ENCODE results near the gene ACSL6. TPM values are rescaled to one million over a fixed set of nuclear protein-coding genes. Genes with fewer than 3 reads are reported as not detected.

ACSL6 gene
- total RNA-seq, 2 donors from 2014 or later = 0.71 to 1.6 TPM

DNA sequence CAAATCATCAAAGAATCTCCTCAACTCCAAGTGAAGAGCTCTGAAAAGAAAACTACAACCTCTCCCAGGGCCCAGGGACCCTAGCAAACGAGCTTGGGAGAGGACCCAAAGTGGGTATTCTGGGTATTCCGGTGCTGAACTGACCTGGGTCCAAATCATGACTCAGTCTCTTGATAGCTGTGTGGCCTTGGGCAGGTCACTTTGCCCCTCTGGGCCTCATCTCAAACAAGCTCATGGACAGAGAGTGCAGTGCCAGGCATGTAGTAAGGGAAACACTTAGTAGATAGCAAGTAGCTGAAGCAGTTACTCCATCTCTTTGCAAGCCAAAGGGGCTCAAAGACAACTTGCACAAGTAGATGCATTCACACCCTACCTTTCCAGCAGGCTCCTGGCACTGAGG, 12.4 kb downstream of the ACSL6 start:
- peaks cover 0 to 40% of the 10 kb centered on the region in 2 donors for H3K4me1 ChIP-seq
- no peak overlapping the region for H3K27ac ChIP-seq
- no peaks in the 10 kb centered on the region for H3K36me3 ChIP-seq
- TF ChIP-seq CTCF (IDR thresholded peaks at IDR 0.05) = no peak
- no peak overlapping the region for H3K4me3 ChIP-seq
- no peaks in the 10 kb centered on the region for H3K9me3 ChIP-seq
- no peak for DNase-seq (ENCODE audit: low spot score)
- no peaks in the 10 kb centered on the region for H3K27me3 ChIP-seq

GRCh38 chr5:131998431-131999040, 12.9 kb downstream of the ACSL6 start:
- Histone ChIP-seq H3K27me3 (no peaks in the 10 kb centered on the region), H3K4me1 (peaks cover 0 to 35% of the 10 kb centered on the region in 2 donors), H3K4me3 (no peak overlapping the region), H3K27ac (no peak overlapping the region), H3K9me3 (no peaks in the 10 kb centered on the region), H3K36me3 (no peaks in the 10 kb centered on the region)
- no peak for TF ChIP-seq CTCF (IDR thresholded peaks at IDR 0.05)
- DNase-seq (ENCODE audit: low spot score) = no peak

- Histone ChIP-seq H3K27ac (no peak overlapping the region), H3K27me3 (no peaks in the 10 kb centered on the region), H3K4me3 (no peak overlapping the region), H3K9me3 (no peaks in the 10 kb centered on the region), H3K4me1 (peaks cover 0 to 26% of the 10 kb centered on the region in 2 donors), H3K36me3 (no peaks in the 10 kb centered on the region)
- no peak for TF ChIP-seq CTCF (IDR thresholded peaks at IDR 0.05)
- no peak for DNase-seq (ENCODE audit: low spot score)
These were observed 13.7 kb downstream of the ACSL6 start for GRCh38 chr5:131997727-131998117.

DNA sequence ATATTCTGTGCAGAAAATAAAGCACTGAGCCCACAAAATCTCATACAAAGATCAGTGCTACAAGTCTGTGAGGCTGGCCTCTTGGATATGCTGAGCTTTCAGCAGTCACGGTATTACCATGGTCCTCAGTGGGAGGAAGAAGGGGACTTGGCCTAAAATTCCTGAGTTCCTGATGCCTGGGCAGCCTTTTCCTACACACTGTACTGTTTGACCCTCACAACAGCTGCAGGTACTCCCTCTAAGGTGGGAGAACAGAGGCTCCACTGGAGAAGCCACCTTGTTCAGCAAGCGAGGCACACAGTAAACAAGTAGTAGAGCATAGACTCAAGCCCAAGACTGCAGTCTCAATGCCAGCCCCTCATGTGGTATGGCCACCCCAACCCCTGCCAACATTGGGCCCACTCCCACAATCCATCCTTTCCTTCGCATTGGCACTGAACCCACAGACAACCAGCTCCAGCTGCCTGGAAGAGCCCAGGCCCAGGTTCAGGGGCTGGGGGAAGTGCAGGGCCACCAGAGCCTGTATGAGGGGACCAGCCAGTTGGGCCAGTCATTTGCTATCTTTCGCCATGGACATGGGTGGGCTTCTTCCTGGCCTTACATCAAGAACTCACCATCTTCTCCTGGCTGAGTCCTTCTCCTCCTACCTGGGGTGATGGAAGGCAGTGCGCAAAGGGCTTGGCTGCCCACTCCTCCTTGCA, 14.3 kb downstream of the ACSL6 start:
- Histone ChIP-seq H3K4me1 (peaks cover 0 to 21% of the 10 kb centered on the region in 2 donors), H3K36me3 (no peaks in the 10 kb centered on the region), H3K9me3 (no peaks in the 10 kb centered on the region), H3K27ac (no peak overlapping the region), H3K27me3 (no peaks in the 10 kb centered on the region), H3K4me3 (no peak overlapping the region)
- no peak for TF ChIP-seq CTCF (IDR thresholded peaks at IDR 0.05)
- DNase-seq (ENCODE audit: low spot score) = no peak

DNA sequence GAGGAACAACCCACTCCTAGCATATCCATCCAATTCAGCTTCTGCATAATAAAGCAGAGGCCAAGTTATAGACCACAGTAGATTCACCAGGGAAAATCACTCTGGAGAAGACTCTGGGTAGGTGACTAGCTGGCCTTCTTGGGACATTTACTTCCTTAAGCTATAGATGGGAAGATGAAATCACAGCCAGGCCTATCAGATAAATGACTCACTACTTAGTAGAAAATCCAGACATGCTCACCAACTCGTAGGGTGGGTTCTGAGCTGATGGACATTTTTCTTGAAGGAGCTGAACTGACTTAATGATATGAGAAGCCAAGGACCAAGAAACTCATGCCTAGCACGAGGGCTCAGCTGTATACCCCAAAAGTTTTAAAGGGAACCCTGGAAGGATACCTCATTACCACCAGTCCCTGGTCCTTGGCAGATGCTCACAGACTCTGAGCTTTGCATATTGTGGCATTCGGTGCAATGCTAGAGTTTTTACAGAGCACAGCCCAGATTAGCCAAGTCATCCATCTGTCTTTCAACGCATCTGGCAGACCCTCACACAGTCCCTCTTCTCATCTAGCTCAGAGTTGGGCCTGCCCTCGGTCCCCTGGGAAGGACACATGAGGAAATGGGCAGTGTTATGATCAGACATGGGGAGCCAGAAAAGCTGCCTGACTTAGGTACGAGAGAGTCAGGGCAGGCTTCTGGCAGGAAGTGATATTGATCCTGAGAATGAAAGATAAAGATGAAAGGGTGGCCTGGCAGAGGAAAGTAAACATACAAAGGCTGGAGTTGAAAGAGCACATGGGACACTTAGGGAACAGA, 15.0 kb downstream of the ACSL6 start:
- Histone ChIP-seq H3K4me3 (no peak overlapping the region), H3K27me3 (no peaks in the 10 kb centered on the region), H3K36me3 (no peaks in the 10 kb centered on the region), H3K9me3 (no peaks in the 10 kb centered on the region), H3K27ac (no peak overlapping the region), H3K4me1 (peaks cover 0 to 15% of the 10 kb centered on the region in 2 donors)
- no peak for DNase-seq (ENCODE audit: low spot score)
- TF ChIP-seq CTCF (IDR thresholded peaks at IDR 0.05) = no peak

Data from right atrium auricular region (tissue), 2 donors.